ENCODE data around the gene SOX30. TPM values are rescaled to one million over a fixed set of nuclear protein-coding genes. Genes with fewer than 3 reads are reported as not detected.
A peak's percentile ranks its signal among the peaks of the same experiment; 100 is the strongest.

The SOX30 gene
- total RNA-seq, 2 experiments from 2014 or later, result 0.16 to 0.29 TPM

DNA sequence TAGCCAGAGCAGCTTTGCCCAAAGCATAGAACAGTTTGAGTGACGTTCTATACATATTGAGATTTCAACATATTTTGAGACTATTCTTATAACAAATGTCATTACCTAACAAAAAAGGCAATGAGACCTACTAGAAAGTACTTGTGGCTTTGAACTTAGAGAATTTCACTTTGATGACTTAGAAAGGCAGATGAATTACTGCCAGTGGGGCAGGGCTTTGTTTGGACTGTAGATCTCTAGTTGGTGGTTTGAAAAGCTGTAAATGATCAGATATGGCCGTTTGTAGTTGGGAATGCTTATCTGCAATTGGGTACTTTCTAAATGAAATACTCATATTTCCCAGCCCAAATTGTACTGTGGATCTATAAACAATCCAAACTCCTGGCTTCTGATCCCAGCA lies 28.1 kb downstream of the SOX30 start:
- Histone ChIP-seq H3K4me3 (ENCODE audit: low read depth, low read length, poor library complexity, severe bottlenecking) (no peak overlapping the region), H3K9me2 (ENCODE audit: insufficient read depth, low read length) (no peaks in the 10 kb centered on the region), H3K36me3 (ENCODE audit: insufficient read depth, low read length) (no peaks in the 10 kb centered on the region), H3K79me2 (ENCODE audit: insufficient read depth, low read depth, low read length) (no peaks in the 10 kb centered on the region), H3K27ac (ENCODE audit: low read depth, low read length, poor library complexity, severe bottlenecking) (no peak overlapping the region), H3K4me2 (ENCODE audit: low read length) (no peak overlapping the region), H3K4me1 (ENCODE audit: insufficient read depth, low read length, poor library complexity, severe bottlenecking) (no peaks in the 10 kb centered on the region), H2AFZ (ENCODE audit: low read length) (0 out of 2 replicates have a peak overlapping the region, but pooled peaks have one; percentile 45), H4K20me1 (ENCODE audit: insufficient read depth, low read length) (no peaks in the 10 kb centered on the region), H3K9me3 (ENCODE audit: low read length) (no peaks in the 10 kb centered on the region)
- intact Hi-C loops (cut with micrococcal nuclease; ENCODE audit: unreplicated experiment), result no loop called here
- CTCF ChIA-PET (ENCODE audit: unreplicated experiment), result no interaction called here
- POLR2A ChIA-PET, result no interaction called here
- TF ChIP-seq EZH2phosphoT487 (IDR thresholded peaks at IDR 0.05; ENCODE audit: borderline replicate concordance, low read depth, low read length), result no peak
- TF ChIP-seq, protein P1, sequence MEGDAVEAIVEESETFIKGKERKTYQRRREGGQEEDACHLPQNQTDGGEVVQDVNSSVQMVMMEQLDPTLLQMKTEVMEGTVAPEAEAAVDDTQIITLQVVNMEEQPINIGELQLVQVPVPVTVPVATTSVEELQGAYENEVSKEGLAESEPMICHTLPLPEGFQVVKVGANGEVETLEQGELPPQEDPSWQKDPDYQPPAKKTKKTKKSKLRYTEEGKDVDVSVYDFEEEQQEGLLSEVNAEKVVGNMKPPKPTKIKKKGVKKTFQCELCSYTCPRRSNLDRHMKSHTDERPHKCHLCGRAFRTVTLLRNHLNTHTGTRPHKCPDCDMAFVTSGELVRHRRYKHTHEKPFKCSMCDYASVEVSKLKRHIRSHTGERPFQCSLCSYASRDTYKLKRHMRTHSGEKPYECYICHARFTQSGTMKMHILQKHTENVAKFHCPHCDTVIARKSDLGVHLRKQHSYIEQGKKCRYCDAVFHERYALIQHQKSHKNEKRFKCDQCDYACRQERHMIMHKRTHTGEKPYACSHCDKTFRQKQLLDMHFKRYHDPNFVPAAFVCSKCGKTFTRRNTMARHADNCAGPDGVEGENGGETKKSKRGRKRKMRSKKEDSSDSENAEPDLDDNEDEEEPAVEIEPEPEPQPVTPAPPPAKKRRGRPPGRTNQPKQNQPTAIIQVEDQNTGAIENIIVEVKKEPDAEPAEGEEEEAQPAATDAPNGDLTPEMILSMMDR (conservative IDR thresholded peaks at IDR 0.05; ENCODE audit: low read length), result no peak
- DNase-seq (ENCODE audit: low spot score), result no peak
- no TSS peak for BruUV-seq (replicated peaks)

DNA sequence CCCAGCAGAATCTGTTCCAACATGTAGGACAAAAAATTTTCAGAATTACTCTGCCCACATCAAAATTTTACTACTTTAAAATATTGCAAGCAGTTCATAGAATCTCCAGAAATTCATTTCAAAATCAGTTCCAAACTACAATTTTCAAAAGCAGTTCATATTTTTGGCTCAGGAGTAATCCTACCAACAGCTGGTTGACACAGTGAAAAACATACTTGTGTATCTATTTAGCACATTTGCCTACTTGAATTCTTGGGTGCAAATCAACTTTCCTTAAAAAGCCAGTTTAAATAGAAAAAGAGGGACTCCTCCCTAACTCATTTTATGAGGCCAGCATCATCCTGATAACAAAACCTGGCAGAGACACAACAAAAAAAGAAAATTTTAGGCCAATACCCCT lies 31.5 kb downstream of the SOX30 start:
- H3K36me3 ChIP-seq (ENCODE audit: insufficient read depth, low read length), result no peaks in the 10 kb centered on the region
- no peaks in the 10 kb centered on the region for H3K79me2 ChIP-seq (ENCODE audit: insufficient read depth, low read depth, low read length)
- no peaks in the 10 kb centered on the region for H3K4me1 ChIP-seq (ENCODE audit: insufficient read depth, low read length, poor library complexity, severe bottlenecking)
- ChIA-PET POLR2A (no interaction called here), CTCF (ENCODE audit: unreplicated experiment) (no interaction called here)
- TF ChIP-seq, protein P1 (conservative IDR thresholded peaks at IDR 0.05; ENCODE audit: low read length), result no peak
- TF ChIP-seq EZH2phosphoT487 (IDR thresholded peaks at IDR 0.05; ENCODE audit: borderline replicate concordance, low read depth, low read length), result no peak
- no peak overlapping the region for H2AFZ ChIP-seq (ENCODE audit: low read length)
- BruUV-seq (replicated peaks), result no TSS peak
- intact Hi-C loops (cut with micrococcal nuclease; ENCODE audit: unreplicated experiment), result no loop called here
- no peak for DNase-seq (ENCODE audit: low spot score)
- H4K20me1 ChIP-seq (ENCODE audit: insufficient read depth, low read length), result no peaks in the 10 kb centered on the region
- no peak overlapping the region for H3K27ac ChIP-seq (ENCODE audit: low read depth, low read length, poor library complexity, severe bottlenecking)
- no peak overlapping the region for H3K4me2 ChIP-seq (ENCODE audit: low read length)
- H3K9me2 ChIP-seq (ENCODE audit: insufficient read depth, low read length), result no peaks in the 10 kb centered on the region
- H3K9me3 ChIP-seq (ENCODE audit: low read length), result no peaks in the 10 kb centered on the region
- H3K4me3 ChIP-seq (ENCODE audit: low read depth, low read length, poor library complexity, severe bottlenecking), result no peak overlapping the region

DNA sequence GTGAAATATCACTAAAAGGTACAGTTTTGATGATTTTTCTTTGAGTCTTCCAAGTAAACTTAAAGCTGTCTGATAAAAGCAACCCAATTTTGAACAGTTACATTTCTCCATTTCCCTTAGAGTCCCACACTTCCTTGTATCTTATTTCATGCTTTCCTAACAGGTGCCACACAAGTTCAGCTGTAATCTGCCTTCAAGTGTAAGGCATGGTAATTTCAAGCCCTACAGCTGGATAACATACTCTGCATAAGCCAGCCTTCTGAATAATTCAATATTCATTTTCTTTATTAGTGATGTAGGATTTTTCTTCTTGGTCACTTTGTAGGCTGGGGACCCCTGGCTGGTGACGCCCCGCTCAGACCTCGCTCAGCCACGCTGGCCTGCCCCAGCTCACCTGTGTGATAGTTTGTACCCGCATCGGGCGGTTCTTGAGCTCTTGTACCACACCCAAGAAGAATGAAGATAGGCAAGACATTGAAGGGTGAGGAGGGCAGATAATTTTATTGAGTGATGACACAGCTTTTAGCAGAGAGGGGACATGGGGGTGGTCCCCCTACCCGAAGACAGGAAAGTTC lies 34.0 kb downstream of the SOX30 start:
- CTCF ChIA-PET (ENCODE audit: unreplicated experiment), result no interaction called here
- Histone ChIP-seq H3K36me3 (ENCODE audit: insufficient read depth, low read length) (no peaks in the 10 kb centered on the region), H3K27ac (ENCODE audit: low read depth, low read length, poor library complexity, severe bottlenecking) (no peak overlapping the region), H3K4me3 (ENCODE audit: low read depth, low read length, poor library complexity, severe bottlenecking) (no peak overlapping the region), H3K9me3 (ENCODE audit: low read length) (no peaks in the 10 kb centered on the region), H4K20me1 (ENCODE audit: insufficient read depth, low read length) (no peaks in the 10 kb centered on the region), H3K4me1 (ENCODE audit: insufficient read depth, low read length, poor library complexity, severe bottlenecking) (no peaks in the 10 kb centered on the region), H3K4me2 (ENCODE audit: low read length) (no peak overlapping the region), H2AFZ (ENCODE audit: low read length) (no peak overlapping the region), H3K9me2 (ENCODE audit: insufficient read depth, low read length) (no peaks in the 10 kb centered on the region), H3K79me2 (ENCODE audit: insufficient read depth, low read depth, low read length) (no peaks in the 10 kb centered on the region)
- intact Hi-C loops (cut with micrococcal nuclease; ENCODE audit: unreplicated experiment), result no loop called here
- no peak for DNase-seq (ENCODE audit: low spot score)
- no TSS peak for BruUV-seq (replicated peaks)
- POLR2A ChIA-PET, result interaction anchor here (0.5 to 1.3 kb wide), 7 partner anchors 10 to 164 kb away, joined by 3 read pairs; no protein-coding TSS in a partner anchor
- no peak for TF ChIP-seq EZH2phosphoT487 (IDR thresholded peaks at IDR 0.05; ENCODE audit: borderline replicate concordance, low read depth, low read length)
- TF ChIP-seq, protein P1 (conservative IDR thresholded peaks at IDR 0.05; ENCODE audit: low read length), result no peak
